ENCODE results near the gene PDXP.

The PDXP gene

GRCh38 chr22:37633625-37634416 is 24.7 kb upstream of the PDXP start:
- TF ChIP-seq, protein P1, sequence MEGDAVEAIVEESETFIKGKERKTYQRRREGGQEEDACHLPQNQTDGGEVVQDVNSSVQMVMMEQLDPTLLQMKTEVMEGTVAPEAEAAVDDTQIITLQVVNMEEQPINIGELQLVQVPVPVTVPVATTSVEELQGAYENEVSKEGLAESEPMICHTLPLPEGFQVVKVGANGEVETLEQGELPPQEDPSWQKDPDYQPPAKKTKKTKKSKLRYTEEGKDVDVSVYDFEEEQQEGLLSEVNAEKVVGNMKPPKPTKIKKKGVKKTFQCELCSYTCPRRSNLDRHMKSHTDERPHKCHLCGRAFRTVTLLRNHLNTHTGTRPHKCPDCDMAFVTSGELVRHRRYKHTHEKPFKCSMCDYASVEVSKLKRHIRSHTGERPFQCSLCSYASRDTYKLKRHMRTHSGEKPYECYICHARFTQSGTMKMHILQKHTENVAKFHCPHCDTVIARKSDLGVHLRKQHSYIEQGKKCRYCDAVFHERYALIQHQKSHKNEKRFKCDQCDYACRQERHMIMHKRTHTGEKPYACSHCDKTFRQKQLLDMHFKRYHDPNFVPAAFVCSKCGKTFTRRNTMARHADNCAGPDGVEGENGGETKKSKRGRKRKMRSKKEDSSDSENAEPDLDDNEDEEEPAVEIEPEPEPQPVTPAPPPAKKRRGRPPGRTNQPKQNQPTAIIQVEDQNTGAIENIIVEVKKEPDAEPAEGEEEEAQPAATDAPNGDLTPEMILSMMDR (conservative IDR thresholded peaks at IDR 0.05; ENCODE audit: low read length): peak; percentile 39
- peak; percentile 80 for DNase-seq (ENCODE audit: low read depth)
- H3K4me3 ChIP-seq (ENCODE audit: low read length): peak overlapping the region; percentile 15

DNA sequence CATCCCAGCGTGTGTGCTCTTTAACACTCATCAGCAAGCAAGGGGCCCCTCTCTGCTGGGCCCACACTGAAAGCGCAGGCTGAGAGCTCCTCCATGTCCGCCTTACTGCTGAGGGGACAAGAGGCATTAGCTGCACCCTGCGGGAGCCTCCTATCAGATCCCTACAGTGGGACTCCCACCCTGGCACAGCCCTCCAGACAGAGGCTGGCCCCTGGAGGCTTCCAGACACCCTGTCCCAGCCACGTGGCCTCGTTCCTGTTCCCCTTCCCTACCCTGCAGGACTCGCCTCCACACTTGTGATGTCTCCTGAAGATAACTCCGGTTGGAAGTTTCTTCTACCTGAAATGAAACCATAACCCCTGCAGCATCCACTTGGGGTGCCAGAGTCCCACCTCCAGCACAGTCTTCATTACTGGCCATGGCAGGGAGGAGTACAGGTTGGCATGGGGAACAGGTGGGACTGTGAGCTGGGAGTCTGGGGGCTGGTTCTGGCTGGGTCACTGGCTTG is 24.1 kb upstream of the PDXP start:
- H3K4me3 ChIP-seq (ENCODE audit: low read length): no peak overlapping the region
- DNase-seq (ENCODE audit: low read depth): no peak
- TF ChIP-seq, protein P1 (conservative IDR thresholded peaks at IDR 0.05; ENCODE audit: low read length): peak; percentile 29

DNA sequence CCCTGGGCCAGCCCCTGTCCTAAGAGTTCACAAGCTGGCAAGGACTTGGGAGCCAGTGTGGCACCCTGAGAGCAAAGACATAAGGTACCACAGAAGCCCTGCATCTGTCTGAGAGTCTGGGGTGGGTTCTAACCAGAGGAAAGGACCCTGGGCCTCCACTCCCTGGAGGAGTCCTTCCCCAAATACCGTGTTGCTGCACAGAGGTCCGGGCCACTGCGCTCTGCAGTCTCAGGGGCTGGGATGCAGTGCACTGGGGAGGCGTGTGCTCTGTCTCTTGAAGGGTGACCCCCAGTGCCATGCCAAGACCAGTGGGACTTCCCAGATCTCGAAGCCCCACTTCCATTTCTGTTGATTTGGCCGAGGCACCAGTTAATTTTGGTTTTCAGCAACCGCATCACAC is 23.4 kb upstream of the PDXP start:
- H3K4me3 ChIP-seq (ENCODE audit: low read length): no peak overlapping the region
- no peak for DNase-seq (ENCODE audit: low read depth)
- TF ChIP-seq, protein P1 (conservative IDR thresholded peaks at IDR 0.05; ENCODE audit: low read length): no peak

- no peak overlapping the region for H3K4me3 ChIP-seq (ENCODE audit: low read length)
- peak; percentile 70 for DNase-seq (ENCODE audit: low read depth)
- TF ChIP-seq, protein P1 (conservative IDR thresholded peaks at IDR 0.05; ENCODE audit: low read length): peak; percentile 41; the same call in 1 of the 2 replicates
These were observed 22.2 kb upstream of the PDXP start for GRCh38 chr22:37636186-37636948.

DNA sequence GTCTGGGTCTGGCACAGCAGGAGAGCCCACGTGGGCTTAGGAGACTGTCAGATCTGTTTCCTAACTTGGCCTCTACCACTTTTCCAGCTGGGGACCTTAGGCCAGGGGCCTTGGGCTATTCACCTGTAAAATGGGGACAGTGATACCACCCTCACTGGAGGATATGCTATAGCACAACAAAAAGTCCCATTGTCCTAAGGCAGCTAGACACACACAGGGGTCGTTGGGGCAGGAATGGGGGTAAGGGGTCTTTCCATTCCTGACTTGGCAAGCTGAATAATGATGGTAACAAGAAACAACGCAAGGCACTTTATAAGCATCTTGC is 21.6 kb upstream of the PDXP start:
- DNase-seq (ENCODE audit: low read depth): no peak
- H3K4me3 ChIP-seq (ENCODE audit: low read length): no peak overlapping the region
- TF ChIP-seq, protein P1 (conservative IDR thresholded peaks at IDR 0.05; ENCODE audit: low read length): no peak

GRCh38 chr22:37638391-37639069 is 20.0 kb upstream of the PDXP start:
- TF ChIP-seq, protein P1 (conservative IDR thresholded peaks at IDR 0.05; ENCODE audit: low read length): no peak
- no peak overlapping the region for H3K4me3 ChIP-seq (ENCODE audit: low read length)
- no peak for DNase-seq (ENCODE audit: low read depth)
